Upper lobe of right lung (tissue), 1 donor: ENCODE results near the gene DBF4B. TPM values are rescaled to one million over a fixed set of nuclear protein-coding genes. Genes with fewer than 3 reads are reported as not detected.
"Not testable (repeated sequence)": the region's sequence is repeated elsewhere in the genome, so short reads cannot be mapped to it uniquely, and the experiment has no call there.

ENCODE experiments used
- ATAC-seq: fragments of 200-7000 bp; cut with Tn5 transposase; one replicate; pipeline ENCODE4 v1.9.1; 2020; ENCODE audit warnings: mild to moderate bottlenecking, moderate library complexity
- DNase-seq: peaks from one replicate; pipeline ENCODE4 v3.0.0-alpha.2; 2020
- H3K27ac ChIP-seq: fragments of 200-600 bp; one replicate; pipeline ENCODE4 v1.8.0; 2022
- H3K27me3 ChIP-seq: fragments of 200-600 bp; one replicate; pipeline ENCODE4 v1.8.0; 2022; ENCODE audit warnings: mild to moderate bottlenecking
- H3K36me3 ChIP-seq: fragments of 200-600 bp; one replicate; pipeline ENCODE4 v1.8.0; 2022
- H3K4me1 ChIP-seq: fragments of 200-600 bp; one replicate; pipeline ENCODE4 v1.8.0; 2022
- H3K4me3 ChIP-seq: fragments of 200-600 bp; one replicate; pipeline ENCODE4 v1.8.0; 2022; ENCODE audit warnings: mild to moderate bottlenecking
- H3K9me3 ChIP-seq: fragments of 200-600 bp; one replicate; pipeline ENCODE4 v1.8.0; 2022
- CTCF ChIP-seq: fragments of 200-600 bp; IDR thresholded peaks from one replicate; pipeline ENCODE4 v1.8.0; 2022; ENCODE audit warnings: antibody characterized with exemption
- intact Hi-C: fragments of 100-400 bp; cut with DNase I; formaldehyde crosslinking; loops from one replicate; pipeline ENCODE4 v1.11.0; 2022
- total RNA-seq: library from RNA; stranded (reverse); fragmentation: NEBNext Ultra II Directional; extraction: Animal tissue kit (Norgen Biotek cat#: 25700); gene quantifications from one replicate; pipeline ENCODE4 v1.2.1, GENCODE V29; 2021
- donor health status: DM: no; HTN: yes; CAD: no; lungs with severe emphysema.

DBF4B gene
- total RNA-seq, 1 donor from 2014 or later, result 4.5 TPM

- no peak for ATAC-seq
Observed at GRCh38 chr17:44754276-44754675, 45.8 kb downstream of the DBF4B start.

GRCh38 chr17:44755180-44755579 is 46.7 kb downstream of the DBF4B start:
- H3K4me1 ChIP-seq, H3K9me3 ChIP-seq, ATAC-seq, DNase-seq, H3K36me3 ChIP-seq, H3K27ac ChIP-seq, intact Hi-C loops, H3K4me3 ChIP-seq: not testable (repeated sequence)
- H3K27me3 ChIP-seq, result peaks cover 25% of the 10 kb centered on the region

More at GRCh38 chr17:44754276-44754675, 45.8 kb downstream of the DBF4B start:
- DNase-seq, result no peak
- Histone ChIP-seq H3K36me3 (no peaks in the 10 kb centered on the region), H3K4me3 (no peak overlapping the region), H3K27ac (no peak overlapping the region), H3K4me1 (peaks cover 3% of the 10 kb centered on the region), H3K27me3 (peaks cover 16% of the 10 kb centered on the region), H3K9me3 (no peaks in the 10 kb centered on the region)
- no peak for TF ChIP-seq CTCF
- intact Hi-C loops, result no loop called here

GRCh38 chr17:44757045-44757917 is 48.8 kb downstream of the DBF4B start:
- intact Hi-C loops, result no loop called here
- DNase-seq (peak; percentile 51), ATAC-seq (no peak)
- Histone ChIP-seq H3K4me3 (no peak overlapping the region), H3K27me3 (peaks cover 38% of the 10 kb centered on the region), H3K36me3 (no peaks in the 10 kb centered on the region), H3K9me3 (no peaks in the 10 kb centered on the region), H3K27ac (no peak overlapping the region), H3K4me1 (peaks cover 7% of the 10 kb centered on the region)
- no peak for TF ChIP-seq CTCF

GRCh38 chr17:44757918-44758413 is 49.5 kb downstream of the DBF4B start:
- no peak for ATAC-seq

GRCh38 chr17:44758414-44759085 is 50.1 kb downstream of the DBF4B start, which contains the start of gene ADAM11:
ADAM11 (plus strand) TSS chr17:44758988; CDS start chr17:44759200, 212 bp downstream.
- ATAC-seq (peak; percentile 19), DNase-seq (peak; percentile 57)
- H3K9me3 ChIP-seq, result no peaks in the 10 kb centered on the region
- peaks cover 38% of the 10 kb centered on the region for H3K27me3 ChIP-seq
- H3K4me1 ChIP-seq, result peaks cover 7% of the 10 kb centered on the region
- no peak for TF ChIP-seq CTCF
- H3K36me3 ChIP-seq, result no peaks in the 10 kb centered on the region
- peak within 1 kb of the TSS; percentile 41 for H3K4me3 ChIP-seq
- intact Hi-C loops, result no loop called here
- H3K27ac ChIP-seq, result no peak within 1 kb of the TSS

More at GRCh38 chr17:44757918-44758413, 49.5 kb downstream of the DBF4B start:
- Histone ChIP-seq H3K36me3 (no peaks in the 10 kb centered on the region), H3K4me3 (no peak overlapping the region), H3K27ac (no peak overlapping the region), H3K9me3 (no peaks in the 10 kb centered on the region), H3K4me1 (peaks cover 7% of the 10 kb centered on the region), H3K27me3 (peaks cover 38% of the 10 kb centered on the region)
- intact Hi-C loops, result no loop called here
- DNase-seq, result no peak
- TF ChIP-seq CTCF, result no peak
